Measurements from ENCODE around the gene NUDT5.
A peak's percentile ranks its signal among the peaks of the same experiment; 100 is the strongest.

NUDT5 gene

GRCh38 chr10:12130237-12130872, 65.3 kb downstream of the NUDT5 start:
- peak overlapping the region in 1 of 2 experiments; percentile 88 for H3K4me3 ChIP-seq (ENCODE audit: insufficient read depth in 1 of 2, low read depth in 1 of 2, low read length in 2 of 2)
- no peak overlapping the region for H2BK5ac ChIP-seq (ENCODE audit: low read depth, low read length, poor library complexity, severe bottlenecking)
- no peaks in the 10 kb centered on the region for H3K9me3 ChIP-seq (ENCODE audit: control insufficient read depth, low read length)
- H3K27me3 ChIP-seq (ENCODE audit: control insufficient read depth in 1 of 2, insufficient read depth in 1 of 2, low read length in 2 of 2), result no peaks in the 10 kb centered on the region
- H3K4ac ChIP-seq (ENCODE audit: low read depth in 1 of 2, low read length in 2 of 2), result no peak overlapping the region
- H4K8ac ChIP-seq (ENCODE audit: low read length), result no peak overlapping the region
- no peak overlapping the region for H4K91ac ChIP-seq (ENCODE audit: low read length)
- WGBS, result 38% methylated on average over 10 of the region's 11 CpGs
- no peak overlapping the region for H2AFZ ChIP-seq (ENCODE audit: low read depth, low read length)
- H3K9ac ChIP-seq (ENCODE audit: low read length), result peak overlapping the region; percentile 89
- no peak overlapping the region for H3K14ac ChIP-seq (ENCODE audit: low read length in 2 of 2)
- no peak overlapping the region for H2AK5ac ChIP-seq (ENCODE audit: low read length, severe bottlenecking)
- no peak overlapping the region for H3K18ac ChIP-seq (ENCODE audit: low read depth in 1 of 2, low read length in 2 of 2)
- H3K23ac ChIP-seq (ENCODE audit: low read length in 2 of 2), result no peak overlapping the region
- peaks cover 10% of the 10 kb centered on the region for H3K79me1 ChIP-seq (replicated peaks; ENCODE audit: low read length, poor library complexity, severe bottlenecking)
- peak overlapping the region; percentile 67 for H3K4me2 ChIP-seq (ENCODE audit: low read length, poor library complexity, severe bottlenecking)
- no peak overlapping the region for H2BK120ac ChIP-seq (ENCODE audit: low read depth, low read length)
- H3K27ac ChIP-seq (ENCODE audit: low read length, poor library complexity, severe bottlenecking), result peak overlapping the region; percentile 23
- H3K36me3 ChIP-seq (ENCODE audit: control insufficient read depth in 1 of 2, insufficient read depth in 2 of 2, low read depth in 1 of 2, low read length in 2 of 2), result peaks cover 7 to 21% of the 10 kb centered on the region in 2 experiments
- no peak overlapping the region for H2BK12ac ChIP-seq (ENCODE audit: low read length in 2 of 2)
- no peaks in the 10 kb centered on the region for H3K4me1 ChIP-seq (ENCODE audit: control insufficient read depth, insufficient read depth, low read depth, low read length)
- H2BK15ac ChIP-seq (ENCODE audit: low read depth, poor library complexity, severe bottlenecking), result no peak overlapping the region
- DNase-seq, result peak; percentile 83

GRCh38 chr10:12129222-12130111, 66.2 kb downstream of the NUDT5 start, which contains the start of gene SEC61A2:
Gene SEC61A2, plus strand, starts transcription at chr10:12129677. Its CDS starts 111 bp downstream, at chr10:12129788.
- Histone ChIP-seq H4K91ac (ENCODE audit: low read length) (peak within 1 kb of the TSS; percentile 74), H3K4me1 (ENCODE audit: control insufficient read depth, insufficient read depth, low read depth, low read length) (no peaks in the 10 kb centered on the region), H3K79me1 (replicated peaks; ENCODE audit: low read length, poor library complexity, severe bottlenecking) (peaks cover 10% of the 10 kb centered on the region), H3K36me3 (ENCODE audit: control insufficient read depth in 1 of 2, insufficient read depth in 2 of 2, low read depth in 1 of 2, low read length in 2 of 2) (peaks cover 5 to 16% of the 10 kb centered on the region in 2 experiments), H3K4me3 (ENCODE audit: insufficient read depth in 1 of 2, low read depth in 1 of 2, low read length in 2 of 2) (peak within 1 kb of the TSS; percentile 88 to 99), H3K4me2 (ENCODE audit: low read length, poor library complexity, severe bottlenecking) (peak within 1 kb of the TSS; percentile 67), H2AK5ac (ENCODE audit: low read length, severe bottlenecking) (no peak within 1 kb of the TSS), H3K14ac (ENCODE audit: low read length in 2 of 2) (peak within 1 kb of the TSS; percentile 74 to 98), H3K27ac (ENCODE audit: low read length, poor library complexity, severe bottlenecking) (peak within 1 kb of the TSS; percentile 72), H3K23ac (ENCODE audit: low read length in 2 of 2) (peak within 1 kb of the TSS in 1 of 2 experiments; percentile 97), H3K18ac (ENCODE audit: low read depth in 1 of 2, low read length in 2 of 2) (peak within 1 kb of the TSS; percentile 89 to 98), H3K27me3 (ENCODE audit: control insufficient read depth in 1 of 2, insufficient read depth in 1 of 2, low read length in 2 of 2) (no peaks in the 10 kb centered on the region), H3K9me3 (ENCODE audit: control insufficient read depth, low read length) (no peaks in the 10 kb centered on the region), H3K9ac (ENCODE audit: low read length) (peak within 1 kb of the TSS; percentile 94), H4K8ac (ENCODE audit: low read length) (peak within 1 kb of the TSS; percentile 88), H2BK5ac (ENCODE audit: low read depth, low read length, poor library complexity, severe bottlenecking) (peak within 1 kb of the TSS; percentile 4), H2BK120ac (ENCODE audit: low read depth, low read length) (peak within 1 kb of the TSS; percentile 56), H2BK12ac (ENCODE audit: low read length in 2 of 2) (peak within 1 kb of the TSS in 1 of 2 experiments; percentile 37), H2BK15ac (ENCODE audit: low read depth, poor library complexity, severe bottlenecking) (peak within 1 kb of the TSS; percentile 96), H2AFZ (ENCODE audit: low read depth, low read length) (peak within 1 kb of the TSS; percentile 99), H3K4ac (ENCODE audit: low read depth in 1 of 2, low read length in 2 of 2) (peak within 1 kb of the TSS; percentile 60 to 90)
- 1% methylated on average over 75 of the region's 108 CpGs for WGBS
- DNase-seq, result peak; percentile 90

- no peak overlapping the region for H4K91ac ChIP-seq (ENCODE audit: low read length)
- no peak overlapping the region for H2BK5ac ChIP-seq (ENCODE audit: low read depth, low read length, poor library complexity, severe bottlenecking)
- no peak overlapping the region for H3K14ac ChIP-seq (ENCODE audit: low read length in 2 of 2)
- WGBS, result 100% methylated on average over 3 of the region's 4 CpGs
- no peak overlapping the region for H3K27ac ChIP-seq (ENCODE audit: low read length, poor library complexity, severe bottlenecking)
- no peak overlapping the region for H2AFZ ChIP-seq (ENCODE audit: low read depth, low read length)
- no peak overlapping the region for H3K4ac ChIP-seq (ENCODE audit: low read depth in 1 of 2, low read length in 2 of 2)
- H3K79me1 ChIP-seq (replicated peaks; ENCODE audit: low read length, poor library complexity, severe bottlenecking), result peaks cover 3% of the 10 kb centered on the region
- H2BK15ac ChIP-seq (ENCODE audit: low read depth, poor library complexity, severe bottlenecking), result no peak overlapping the region
- H2BK12ac ChIP-seq (ENCODE audit: low read length in 2 of 2), result no peak overlapping the region
- H3K4me2 ChIP-seq (ENCODE audit: low read length, poor library complexity, severe bottlenecking), result no peak overlapping the region
- H4K8ac ChIP-seq (ENCODE audit: low read length), result no peak overlapping the region
- no peaks in the 10 kb centered on the region for H3K27me3 ChIP-seq (ENCODE audit: control insufficient read depth in 1 of 2, insufficient read depth in 1 of 2, low read length in 2 of 2)
- H3K9ac ChIP-seq (ENCODE audit: low read length), result no peak overlapping the region
- H3K36me3 ChIP-seq (ENCODE audit: control insufficient read depth in 1 of 2, insufficient read depth in 2 of 2, low read depth in 1 of 2, low read length in 2 of 2), result peaks cover 25 to 44% of the 10 kb centered on the region in 2 experiments
- DNase-seq, result no peak
- no peak overlapping the region for H2AK5ac ChIP-seq (ENCODE audit: low read length, severe bottlenecking)
- H3K4me3 ChIP-seq (ENCODE audit: insufficient read depth in 1 of 2, low read depth in 1 of 2, low read length in 2 of 2), result no peak overlapping the region
- H3K18ac ChIP-seq (ENCODE audit: low read depth in 1 of 2, low read length in 2 of 2), result no peak overlapping the region
- H3K9me3 ChIP-seq (ENCODE audit: control insufficient read depth, low read length), result no peaks in the 10 kb centered on the region
- H2BK120ac ChIP-seq (ENCODE audit: low read depth, low read length), result no peak overlapping the region
- H3K23ac ChIP-seq (ENCODE audit: low read length in 2 of 2), result no peak overlapping the region
- H3K4me1 ChIP-seq (ENCODE audit: control insufficient read depth, insufficient read depth, low read depth, low read length), result no peaks in the 10 kb centered on the region
Measured at GRCh38 chr10:12121673-12122072, 74.0 kb downstream of the NUDT5 start.
